Right cardiac atrium (tissue), 5 donors: ENCODE results near the gene NWD2. TPM values are rescaled to one million over a fixed set of nuclear protein-coding genes. Genes with fewer than 3 reads are reported as not detected.

ENCODE experiments used
- ATAC-seq, 2 donors: fragments of 200-7000 bp; cut with Tn5 transposase; one replicate each; pipeline versions ENCODE4 v1.8.0 to v1.9.1; 2020; ENCODE audit warnings: moderate library complexity in 2 of 2, mild to moderate bottlenecking in 1 of 2
- DNase-seq, 3 donors: peaks; one replicate each; pipeline ENCODE4 v3.0.0-alpha.2; 2020
- H3K27ac ChIP-seq: one replicate; pipeline ENCODE4 v1.5.1; 2013; ENCODE audit warnings: mild to moderate bottlenecking, low read length, control low read depth, moderate library complexity
- H3K27me3 ChIP-seq: one replicate; pipeline ENCODE4 v1.6.1; 2013; ENCODE audit not compliant: control insufficient read depth, insufficient read depth
- H3K4me1 ChIP-seq: one replicate; pipeline ENCODE4 v1.6.1; 2013; ENCODE audit warnings: low read length; ENCODE audit not compliant: control insufficient read depth, insufficient read depth
- H3K4me3 ChIP-seq: one replicate; pipeline ENCODE4 v1.5.1; 2013; ENCODE audit warnings: low read length, control low read depth
- H3K9me3 ChIP-seq: one replicate; pipeline ENCODE4 v1.6.1; 2013; ENCODE audit warnings: low read length; ENCODE audit not compliant: control insufficient read depth
- WGBS: extraction: QIAGEN DNeasy Blood & Tissue Kit; methylation state at CpG from one replicate; pipeline ENCODE4 v1.1.7; 2013; 5-methylcytosine and 5-hydroxymethylcytosine counted together
- intact Hi-C, 4 donors: fragments of 100-400 bp; cut with DNase I; formaldehyde crosslinking; loops; one replicate each; pipeline versions ENCODE4 v1.11.0 to v1.14.0; 2022 to 2023
- polyA plus RNA-seq: library from polyadenylated mRNA; stranded (reverse); fragments of 200-250 nt; gene quantifications from one replicate; pipeline ENCODE4 v1.2.3, GENCODE V29; 2013
- total RNA-seq, 4 donors: library from RNA; stranded (reverse); fragmentation: NEBNext Ultra II Directional; extraction: Animal tissue kit (Norgen Biotek cat#: 25700); gene quantifications; one replicate each; pipeline ENCODE4 v1.2.1, GENCODE V29; 2021
- donor health status: healthy with polysubstance abuse.
- donor health status: DM: no; HTN: yes; CAD: no.
- donor health status: DM: no; HTN: no; CAD: no.
- donor health status: DM: no; HTN: yes; CAD: no; lungs with severe emphysema.
- donor health status: DM: yes; HTN: yes; CAD: no.

Gene NWD2
- total and polyA plus RNA-seq, 5 donors, result 0.07 to 0.39 TPM; not detected in 3

GRCh38 chr4:37367901-37368300, 123.4 kb downstream of the NWD2 start:
- intact Hi-C loops, result no loop called here
- WGBS, result 63% methylated on average over 3 of the region's 3 CpGs
- no peak overlapping the region for H3K4me3 ChIP-seq
- H3K9me3 ChIP-seq, result no peaks in the 10 kb centered on the region
- no peaks in the 10 kb centered on the region for H3K27me3 ChIP-seq
- DNase-seq (no peak), ATAC-seq (no peak)
- H3K4me1 ChIP-seq, result no peaks in the 10 kb centered on the region
- H3K27ac ChIP-seq, result no peak overlapping the region

GRCh38 chr4:37370052-37370451, 125.5 kb downstream of the NWD2 start:
- no peaks in the 10 kb centered on the region for H3K4me1 ChIP-seq
- intact Hi-C loops, result no loop called here
- H3K4me3 ChIP-seq, result no peak overlapping the region
- H3K27me3 ChIP-seq, result no peaks in the 10 kb centered on the region
- ATAC-seq (no peak), DNase-seq (no peak)
- H3K27ac ChIP-seq, result no peak overlapping the region
- no peaks in the 10 kb centered on the region for H3K9me3 ChIP-seq
- 88% methylated on average over 2 of the region's 2 CpGs for WGBS

GRCh38 chr4:37381040-37381668, 136.6 kb downstream of the NWD2 start:
- Histone ChIP-seq H3K4me3 (no peak overlapping the region), H3K27ac (no peak overlapping the region), H3K27me3 (no peaks in the 10 kb centered on the region), H3K4me1 (no peaks in the 10 kb centered on the region), H3K9me3 (no peaks in the 10 kb centered on the region)
- 47% methylated on average over 9 of the region's 9 CpGs for WGBS
- intact Hi-C loops, result loop anchor here in 1 of 4 donors (10.0 kb wide), 1 partner anchor 1026 kb away; no protein-coding TSS in a partner anchor
- ATAC-seq (no peak), DNase-seq (no peak)

GRCh38 chr4:37383579-37384229, 139.2 kb downstream of the NWD2 start:
- Histone ChIP-seq H3K4me3 (no peak overlapping the region), H3K9me3 (no peaks in the 10 kb centered on the region), H3K27me3 (no peaks in the 10 kb centered on the region), H3K27ac (no peak overlapping the region), H3K4me1 (no peaks in the 10 kb centered on the region)
- no peak for ATAC-seq
- intact Hi-C loops, result loop anchor here in 1 of 4 donors (10.0 kb wide), 1 partner anchor 1029 kb away; no protein-coding TSS in a partner anchor
- DNase-seq, result no peak
- 36% methylated on average over 7 of the region's 7 CpGs for WGBS

GRCh38 chr4:37385424-37385823, 140.9 kb downstream of the NWD2 start:
- 71% methylated on average over 2 of the region's 2 CpGs for WGBS
- Histone ChIP-seq H3K27ac (no peak overlapping the region), H3K4me3 (no peak overlapping the region), H3K27me3 (no peaks in the 10 kb centered on the region), H3K4me1 (no peaks in the 10 kb centered on the region), H3K9me3 (no peaks in the 10 kb centered on the region)
- no peak for DNase-seq
- intact Hi-C loops, result loop anchor here in 1 of 4 donors (10.0 kb wide), 1 partner anchor 1031 kb away; no protein-coding TSS in a partner anchor
- no peak for ATAC-seq

- Histone ChIP-seq H3K4me3 (no peak overlapping the region), H3K4me1 (peaks cover 3% of the 10 kb centered on the region), H3K27ac (no peak overlapping the region), H3K27me3 (no peaks in the 10 kb centered on the region), H3K9me3 (no peaks in the 10 kb centered on the region)
- DNase-seq (no peak), ATAC-seq (no peak)
- WGBS, result 48% methylated on average over 4 of the region's 4 CpGs
- intact Hi-C loops, result loop anchor here in 1 of 4 donors (10.0 kb wide), 1 partner anchor 1034 kb away; no protein-coding TSS in a partner anchor
Observed at GRCh38 chr4:37388681-37389365, 144.3 kb downstream of the NWD2 start.

GRCh38 chr4:37389366-37389765, 144.8 kb downstream of the NWD2 start:
- H3K4me1 ChIP-seq, result peaks cover 3% of the 10 kb centered on the region
- no peaks in the 10 kb centered on the region for H3K27me3 ChIP-seq
- intact Hi-C loops, result loop anchor here in 1 of 4 donors (10.0 kb wide), 1 partner anchor 1035 kb away; no protein-coding TSS in a partner anchor
- H3K27ac ChIP-seq, result no peak overlapping the region
- no peak overlapping the region for H3K4me3 ChIP-seq
- no peak for ATAC-seq
- WGBS, result 66% methylated on average over 7 of the region's 7 CpGs
- no peaks in the 10 kb centered on the region for H3K9me3 ChIP-seq
- no peak for DNase-seq

- ATAC-seq (no peak), DNase-seq (no peak)
- intact Hi-C loops, result loop anchor here in 2 of 4 donors (5.0 to 10.0 kb wide), 2 partner anchors 1035 to 1038 kb away; no protein-coding TSS in a partner anchor
- Histone ChIP-seq H3K9me3 (no peaks in the 10 kb centered on the region), H3K27me3 (no peaks in the 10 kb centered on the region), H3K4me1 (peaks cover 3% of the 10 kb centered on the region), H3K27ac (no peak overlapping the region), H3K4me3 (no peak overlapping the region)
- WGBS, result 37% methylated on average over 7 of the region's 7 CpGs
Observed at GRCh38 chr4:37389967-37390580, 145.5 kb downstream of the NWD2 start.

- peaks cover 3% of the 10 kb centered on the region for H3K4me1 ChIP-seq
- WGBS, result 29% methylated on average over 9 of the region's 9 CpGs
- no peaks in the 10 kb centered on the region for H3K9me3 ChIP-seq
- peak; percentile 54 to 71 for ATAC-seq
- intact Hi-C loops, result loop anchor here in 1 of 4 donors (5.0 kb wide), 1 partner anchor 1040 kb away; no protein-coding TSS in a partner anchor
- no peaks in the 10 kb centered on the region for H3K27me3 ChIP-seq
- no peak overlapping the region for H3K27ac ChIP-seq
- peak; percentile 47 to 78 (median 74) for DNase-seq
- H3K4me3 ChIP-seq, result no peak overlapping the region
Observed at GRCh38 chr4:37392521-37393255, 148.1 kb downstream of the NWD2 start.

GRCh38 chr4:37393321-37393720, 148.8 kb downstream of the NWD2 start:
- Histone ChIP-seq H3K9me3 (no peaks in the 10 kb centered on the region), H3K4me3 (no peak overlapping the region), H3K27me3 (no peaks in the 10 kb centered on the region), H3K27ac (no peak overlapping the region), H3K4me1 (peaks cover 3% of the 10 kb centered on the region)
- DNase-seq (no peak), ATAC-seq (no peak)
- WGBS, result 73% methylated on average over 3 of the region's 3 CpGs
- intact Hi-C loops, result loop anchor here in 1 of 4 donors (5.0 kb wide), 1 partner anchor 1041 kb away; no protein-coding TSS in a partner anchor
